ENCODE data around the gene NOVA2. TPM values are rescaled to one million over a fixed set of nuclear protein-coding genes. Genes with fewer than 3 reads are reported as not detected.
A peak's percentile ranks its signal among the peaks of the same experiment; 100 is the strongest.

The NOVA2 gene
- polyA plus RNA-seq, 1 experiment: 0.02 TPM

GRCh38 chr19:45901912-45902650 is 71.6 kb downstream of the NOVA2 start, which contains the start of gene MYPOP:
TSS of gene MYPOP (minus strand) at chr19:45902613. CDS start at chr19:45901773, 840 bp downstream.
- Histone ChIP-seq H3K4me3 (ENCODE audit: low read depth, low read length) (peak within 1 kb of the TSS; percentile 86), H3K27me3 (ENCODE audit: control insufficient read depth, insufficient read depth, low read length) (no peaks in the 10 kb centered on the region), H3K9me3 (ENCODE audit: control insufficient read depth, insufficient read depth, low read length) (no peaks in the 10 kb centered on the region), H3K27ac (ENCODE audit: low read depth, low read length) (peak within 1 kb of the TSS; percentile 52)
- TF ChIP-seq CTCF (IDR thresholded peaks at IDR 0.05; ENCODE audit: low read depth, low read length): no peak
- POLR2A ChIA-PET: interaction anchor here (0.8 to 1.4 kb wide), 4 partner anchors 16 to 133 kb away, joined by 3 to 8 read pairs (median 5); partner anchors contain the start of genes CCDC61, IRF2BP1 and SIX5
- CTCF ChIA-PET: interaction anchor here (0.6 to 1.6 kb wide), 2 partner anchors 17 to 111 kb away, joined by 3 to 4 read pairs; no protein-coding TSS in a partner anchor
- DNase-seq (ENCODE audit: low read depth, low spot score): no peak

GRCh38 chr19:45901432-45901911 is 72.2 kb downstream of the NOVA2 start:
- POLR2A ChIA-PET: interaction anchor here (1.2 kb wide), 1 partner anchor 38 kb away, joined by 4 read pairs; no protein-coding TSS in a partner anchor

GRCh38 chr19:45900738-45901431 is 72.8 kb downstream of the NOVA2 start:
- no peak for TF ChIP-seq CTCF (IDR thresholded peaks at IDR 0.05; ENCODE audit: low read depth, low read length)
- Histone ChIP-seq H3K27me3 (ENCODE audit: control insufficient read depth, insufficient read depth, low read length) (no peaks in the 10 kb centered on the region), H3K9me3 (ENCODE audit: control insufficient read depth, insufficient read depth, low read length) (no peaks in the 10 kb centered on the region), H3K4me3 (ENCODE audit: low read depth, low read length) (peak overlapping the region; percentile 86), H3K27ac (ENCODE audit: low read depth, low read length) (no peak overlapping the region)
- ChIA-PET CTCF (interaction anchor here (0.9 kb wide), 1 partner anchor 18 kb away, joined by 4 read pairs; no protein-coding TSS in a partner anchor), POLR2A (interaction anchor here (0.6 kb wide), 1 partner anchor 12 kb away, joined by 3 read pairs; no protein-coding TSS in a partner anchor)
- no peak for DNase-seq (ENCODE audit: low read depth, low spot score)

More at GRCh38 chr19:45901432-45901911, 72.2 kb downstream of the NOVA2 start:
- CTCF ChIA-PET: no interaction called here
- peak overlapping the region; percentile 86 for H3K4me3 ChIP-seq (ENCODE audit: low read depth, low read length)
- no peaks in the 10 kb centered on the region for H3K9me3 ChIP-seq (ENCODE audit: control insufficient read depth, insufficient read depth, low read length)
- H3K27me3 ChIP-seq (ENCODE audit: control insufficient read depth, insufficient read depth, low read length): no peaks in the 10 kb centered on the region
- H3K27ac ChIP-seq (ENCODE audit: low read depth, low read length): no peak overlapping the region
- no peak for DNase-seq (ENCODE audit: low read depth, low spot score)
- no peak for TF ChIP-seq CTCF (IDR thresholded peaks at IDR 0.05; ENCODE audit: low read depth, low read length)

GRCh38 chr19:45899919-45900589 is 73.6 kb downstream of the NOVA2 start:
- no peak for TF ChIP-seq CTCF (IDR thresholded peaks at IDR 0.05; ENCODE audit: low read depth, low read length)
- ChIA-PET CTCF (interaction anchor here (0.9 kb wide), 1 partner anchor 17 kb away, joined by 4 read pairs; no protein-coding TSS in a partner anchor), POLR2A (no interaction called here)
- Histone ChIP-seq H3K9me3 (ENCODE audit: control insufficient read depth, insufficient read depth, low read length) (no peaks in the 10 kb centered on the region), H3K27ac (ENCODE audit: low read depth, low read length) (no peak overlapping the region), H3K4me3 (ENCODE audit: low read depth, low read length) (no peak overlapping the region), H3K27me3 (ENCODE audit: control insufficient read depth, insufficient read depth, low read length) (no peaks in the 10 kb centered on the region)
- DNase-seq (ENCODE audit: low read depth, low spot score): no peak
